HepG2 (cell line): ENCODE data around the gene FBXO41. TPM values are rescaled to one million over a fixed set of nuclear protein-coding genes. Genes with fewer than 3 reads are reported as not detected.
A peak's percentile ranks its signal among the peaks of the same experiment; 100 is the strongest.

Experiments
- ARNT2 ChIP-seq: sonication (generic); formaldehyde crosslinking; IDR thresholded peaks from 2 replicates; pipeline ENCODE4 v1.8.0; 2022; ENCODE audit warnings: mild to moderate bottlenecking, low read depth, missing genetic modification reagents, moderate library complexity
- ASH2L ChIP-seq: fragments of 300-600, 200-600 bp; sonication (generic); IDR thresholded peaks from 2 replicates; pipeline ENCODE4 v1.7.0; 2017; ENCODE audit warnings: low read depth, mild to moderate bottlenecking, moderate library complexity, mixed read lengths, low read length; ENCODE audit not compliant: insufficient read length
- EP300 ChIP-seq, 3 experiments: sonication (generic) in 1 of 3; formaldehyde crosslinking in 1 of 3; IDR thresholded peaks; 2 replicates each; pipeline versions ENCODE4 v1.5.1 to v1.6.1; 2011 to 2020; ENCODE audit warnings: low read depth in 2 of 3, low read length in 2 of 3, borderline replicate concordance in 1 of 3, improper control_type of control experiment in 1 of 3, mild to moderate bottlenecking in 1 of 3, missing genetic modification reagents in 1 of 3, moderate library complexity in 1 of 3
- HIVEP1 ChIP-seq: sonication (generic); formaldehyde crosslinking; IDR thresholded peaks from 2 replicates; pipeline ENCODE4 v1.4.0; 2020; ENCODE audit warnings: mild to moderate bottlenecking, missing genetic modification reagents
- IKZF5 ChIP-seq: IDR thresholded peaks from 2 replicates; pipeline ENCODE4 v1.6.1; 2018; ENCODE audit warnings: missing genetic modification reagents, mild to moderate bottlenecking, missing compliant biosample characterization
- JUND ChIP-seq: sonication (generic); formaldehyde crosslinking; IDR thresholded peaks from 2 replicates; pipeline ENCODE4 v1.8.0; 2022; ENCODE audit warnings: mild to moderate bottlenecking, missing genetic modification reagents
- KDM5B ChIP-seq: sonication (generic); formaldehyde crosslinking; IDR thresholded peaks from 2 replicates; pipeline ENCODE4 v1.4.0; 2020; ENCODE audit warnings: missing genetic modification reagents, mild to moderate bottlenecking, borderline replicate concordance
- KLF15 ChIP-seq: sonication (generic); formaldehyde crosslinking; IDR thresholded peaks from 2 replicates; pipeline ENCODE4 v1.8.1; 2023; ENCODE audit warnings: borderline replicate concordance, mild to moderate bottlenecking, inconsistent platforms, missing genetic modification reagents, mixed read lengths
- REXO4 ChIP-seq: sonication (generic); formaldehyde crosslinking; IDR thresholded peaks from 2 replicates; pipeline ENCODE4 v1.8.0; 2022; ENCODE audit warnings: missing genetic modification reagents, mild to moderate bottlenecking, borderline replicate concordance
- SAP130 ChIP-seq: IDR thresholded peaks from 2 replicates; pipeline ENCODE4 v1.6.1; 2016; ENCODE audit warnings: low read depth
- SMAD3 ChIP-seq: sonication (generic); formaldehyde crosslinking; IDR thresholded peaks from 2 replicates; pipeline ENCODE4 v1.4.0; 2020; ENCODE audit warnings: missing genetic modification reagents
- SP5 ChIP-seq: IDR thresholded peaks from 2 replicates; pipeline ENCODE4 v1.6.1; 2016; ENCODE audit warnings: low read depth, borderline replicate concordance
- THAP11 ChIP-seq: IDR thresholded peaks from 2 replicates; pipeline ENCODE4 v1.6.1; 2016; ENCODE audit warnings: missing biosample characterization, missing genetic modification reagents
- TRIM22 ChIP-seq: fragments of 450-650 bp; IDR thresholded peaks from 2 replicates; pipeline ENCODE4 v1.6.1; 2017
- ZBTB39 ChIP-seq: sonication (generic); formaldehyde crosslinking; IDR thresholded peaks from 2 replicates; pipeline ENCODE4 v1.5.0; 2020; ENCODE audit warnings: missing genetic modification reagents
- ZFP37 ChIP-seq: sonication (generic); formaldehyde crosslinking; IDR thresholded peaks from 2 replicates; pipeline ENCODE4 v1.4.0; 2020; ENCODE audit warnings: missing genetic modification reagents, borderline replicate concordance
- ZNF207 ChIP-seq: fragments of 450-650 bp; IDR thresholded peaks from 2 replicates; pipeline ENCODE4 v1.6.1; 2016; ENCODE audit warnings: antibody characterized with exemption, borderline replicate concordance
- ZNF275 ChIP-seq: sonication (generic); formaldehyde crosslinking; IDR thresholded peaks from 2 replicates; pipeline ENCODE4 v1.8.0; 2022; ENCODE audit warnings: missing genetic modification reagents, mild to moderate bottlenecking, inconsistent platforms, borderline replicate concordance
- ZNF335 ChIP-seq: sonication (generic); formaldehyde crosslinking; IDR thresholded peaks from 2 replicates; pipeline ENCODE4 v1.4.0; 2020; ENCODE audit warnings: missing genetic modification reagents
- ZNF577 ChIP-seq: sonication (generic); formaldehyde crosslinking; IDR thresholded peaks from 2 replicates; pipeline ENCODE4 v1.4.0; 2020; ENCODE audit warnings: mild to moderate bottlenecking, low read depth, missing genetic modification reagents, borderline replicate concordance
- ZNF773 ChIP-seq: sonication (generic); formaldehyde crosslinking; IDR thresholded peaks from 2 replicates; pipeline ENCODE4 v1.4.0; 2020; ENCODE audit warnings: missing genetic modification reagents, borderline replicate concordance
- ZNF841 ChIP-seq: sonication (generic); formaldehyde crosslinking; IDR thresholded peaks from 2 replicates; pipeline ENCODE4 v1.8.1; 2023; ENCODE audit warnings: missing genetic modification reagents, borderline replicate concordance
- polyA plus RNA-seq, 8 experiments: library from polyadenylated mRNA; depleted of rRNA in 3 of 8; stranded (reverse) in 7 of 8; unstranded in 1 of 8; fragments of >200 nt; fragmentation: Illumina TruSeq in 4 of 8; extraction: Trizol in 4 of 8; gene quantifications; 2 replicates each; pipeline versions ENCODE4 v1.2.1 to v1.2.3, GENCODE V29; 2011 to 2016; ENCODE audit warnings: low read depth in 4 of 8, missing spikeins in 1 of 8, mixed read lengths in 1 of 8; ENCODE audit not compliant: insufficient read depth in 1 of 8
- total RNA-seq, 5 experiments: library from RNA; depleted of rRNA; stranded (reverse); fragments of >200 nt; fragmentation: Illumina TruSeq; extraction: Trizol; gene quantifications; 2 replicates each; pipeline ENCODE4 v1.2.3, GENCODE V29; 2016; ENCODE audit warnings: low read depth in 1 of 5

FBXO41 gene
- total and polyA plus RNA-seq, 2 of the 13 experiments (the other 11 are each of a cell fraction or from before 2014, with no cell fraction given), result 4.2 to 10.3 TPM

- TF ChIP-seq ZNF275 (CRISPR knock-in tag), result peak; percentile 17; the same call in 1 of the 2 replicates
- TF ChIP-seq ASH2L, result peak; percentile 95
- TF ChIP-seq EP300 (IDR thresholded peaks at IDR 0.05; ENCODE audit: low read depth in 2 of 2, low read length in 2 of 2), result 0 out of 4 replicates have a peak, but pooled peaks have one; percentile 3 to 38
- TF ChIP-seq EP300 (CRISPR knock-in tag; IDR thresholded peaks at IDR 0.05; ENCODE audit: borderline replicate concordance), result no peak
- peak; percentile 56; the same call in 1 of the 2 replicates for TF ChIP-seq KLF15 (CRISPR knock-in tag)
- TF ChIP-seq ZNF773, result 0 out of 2 replicates have a peak, but pooled peaks have one; percentile 6
- TF ChIP-seq SMAD3 (CRISPR knock-in tag), result peak; percentile 90
- no peak for TF ChIP-seq ZNF207
- TF ChIP-seq ZBTB39, result 0 out of 2 replicates have a peak, but pooled peaks have one; percentile 90
- TF ChIP-seq REXO4 (CRISPR knock-in tag), result 0 out of 2 replicates have a peak, but pooled peaks have one; percentile 64
- peak; percentile 81 for TF ChIP-seq THAP11 (CRISPR knock-in tag)
- 0 out of 2 replicates have a peak, but pooled peaks have one; percentile 63 for TF ChIP-seq ZNF577
- peak; percentile 67; the same call in 1 of the 2 replicates for TF ChIP-seq JUND
- TF ChIP-seq HIVEP1 (CRISPR knock-in tag), result peak; percentile 95
- TF ChIP-seq ZNF841 (CRISPR knock-in tag), result no peak
- TF ChIP-seq SP5, result peak; percentile 65
- peak; percentile 98 for TF ChIP-seq SAP130 (CRISPR knock-in tag)
- no peak for TF ChIP-seq TRIM22
- peak; percentile 96 for TF ChIP-seq ARNT2 (CRISPR knock-in tag)
- TF ChIP-seq ZNF335 (CRISPR knock-in tag), result peak; percentile 84
- peak; percentile 52; the same call in 1 of the 2 replicates for TF ChIP-seq IKZF5 (CRISPR knock-in tag)
- peak; percentile 31; the same call in 1 of the 2 replicates for TF ChIP-seq ZFP37 (CRISPR knock-in tag)
- peak; percentile 87; the same call in 1 of the 2 replicates for TF ChIP-seq KDM5B (CRISPR knock-in tag)
Measured at GRCh38 chr2:73214120-73215035, 69.9 kb downstream of the FBXO41 start, which contains the start of gene SMYD5 (continued).
